ENCODE data around the gene KMO.
A peak's percentile ranks its signal among the peaks of the same experiment; 100 is the strongest.

The KMO gene

DNA sequence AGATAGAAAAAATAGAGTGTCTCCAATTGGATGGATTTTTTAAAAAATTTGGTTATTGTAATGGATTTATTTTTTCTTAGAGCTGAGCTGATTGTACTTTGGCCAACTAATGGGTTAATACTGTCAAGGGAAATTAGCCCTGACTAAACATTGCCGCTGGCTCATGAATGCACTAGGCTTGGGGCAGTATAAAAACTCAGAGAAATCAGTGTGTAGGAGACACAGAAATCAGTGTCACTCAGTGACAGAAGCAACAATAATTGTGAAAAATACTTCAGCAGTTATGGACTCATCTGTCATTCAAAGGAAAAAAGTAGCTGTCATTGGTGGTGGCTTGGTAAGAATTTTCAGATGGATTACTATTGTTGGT is at the start of gene KMO:
KMO (plus strand) TSS at position 217 of the 370 bp plus-strand sequence; CDS start at position 284, 67 bp downstream.
- DNase-seq = peak; percentile 13

DNA sequence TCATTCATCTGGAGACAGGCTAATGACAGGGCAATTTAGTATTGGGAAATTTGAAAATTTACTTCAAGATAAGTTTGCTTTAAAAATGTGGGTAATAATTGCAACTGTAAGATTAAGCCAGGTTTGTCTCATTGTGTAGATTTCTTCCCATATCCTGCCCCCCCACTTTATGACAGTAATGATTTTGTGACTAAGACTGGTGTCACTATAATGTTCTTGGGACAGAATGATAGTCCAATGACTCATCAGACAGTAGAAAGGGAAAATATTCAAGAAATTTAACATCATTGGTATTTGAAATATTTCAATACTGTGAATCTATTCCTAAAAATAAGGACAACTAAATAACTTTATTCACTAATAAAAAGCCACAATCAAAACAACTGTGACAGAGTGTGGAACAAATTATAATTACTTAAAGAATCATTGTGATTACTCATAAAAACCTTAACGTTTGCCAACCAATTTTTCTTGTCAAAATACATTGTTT is 49.4 kb upstream of the KMO start:
- DNase-seq = no peak

DNA sequence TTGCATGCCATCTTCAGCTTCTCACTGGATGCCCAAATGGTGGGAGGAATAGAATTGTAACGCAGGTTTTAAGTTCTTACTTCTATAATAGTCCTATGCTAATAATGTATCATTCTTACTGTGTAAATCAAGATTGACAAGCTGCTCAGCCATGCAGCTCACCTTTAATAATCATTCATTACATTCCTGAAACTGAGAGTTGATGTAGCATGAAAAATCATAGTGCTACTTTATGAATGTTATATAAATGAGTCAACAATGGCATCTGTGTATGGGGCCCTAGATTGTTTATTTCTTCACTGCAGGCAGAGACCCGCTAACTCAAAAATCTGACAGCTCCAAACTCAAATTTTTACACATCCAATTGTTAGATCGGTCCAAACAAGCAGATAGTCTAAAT is 47.0 kb upstream of the KMO start:
- no peak for DNase-seq

DNA sequence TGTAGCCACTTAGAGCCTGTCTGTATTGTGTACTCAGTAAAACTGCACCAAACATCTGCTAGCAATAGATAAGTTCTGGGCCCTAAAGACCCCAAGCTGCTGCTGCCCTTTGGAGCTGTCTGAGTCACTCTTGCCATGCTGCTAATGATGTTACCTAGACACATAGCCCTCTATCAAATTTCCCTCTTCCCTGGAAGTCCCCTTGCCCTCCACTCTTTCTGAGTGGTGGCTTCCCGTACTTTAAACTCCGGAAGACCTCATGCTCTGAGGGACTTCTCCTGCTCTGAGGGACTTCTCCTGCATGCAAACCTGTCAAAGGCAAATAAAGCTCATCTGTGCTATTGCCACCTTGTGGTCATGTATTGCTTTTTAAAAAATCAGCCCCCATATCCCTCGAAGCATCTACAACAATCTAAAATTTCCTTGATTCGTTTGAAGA is 46.6 kb upstream of the KMO start:
- no peak for DNase-seq

DNA sequence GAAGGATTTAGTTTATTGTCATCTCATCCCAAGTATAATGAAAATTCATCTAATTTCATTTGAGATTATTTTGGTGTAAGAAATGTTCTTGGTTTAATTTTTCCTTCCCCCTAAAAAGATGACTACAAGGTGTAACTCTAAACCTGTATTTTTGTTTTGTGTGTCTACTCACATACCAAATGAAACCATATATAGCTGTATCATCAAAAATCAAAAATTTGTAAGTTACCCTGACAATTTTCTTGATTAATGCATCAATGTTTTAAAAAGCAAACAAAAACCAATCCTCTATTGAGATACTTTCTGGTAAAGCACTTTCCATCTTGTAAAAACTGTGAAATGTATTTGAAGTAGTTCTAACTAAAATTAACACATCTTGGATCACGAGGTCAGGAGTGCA is 43.4 kb upstream of the KMO start:
- no peak for DNase-seq

DNA sequence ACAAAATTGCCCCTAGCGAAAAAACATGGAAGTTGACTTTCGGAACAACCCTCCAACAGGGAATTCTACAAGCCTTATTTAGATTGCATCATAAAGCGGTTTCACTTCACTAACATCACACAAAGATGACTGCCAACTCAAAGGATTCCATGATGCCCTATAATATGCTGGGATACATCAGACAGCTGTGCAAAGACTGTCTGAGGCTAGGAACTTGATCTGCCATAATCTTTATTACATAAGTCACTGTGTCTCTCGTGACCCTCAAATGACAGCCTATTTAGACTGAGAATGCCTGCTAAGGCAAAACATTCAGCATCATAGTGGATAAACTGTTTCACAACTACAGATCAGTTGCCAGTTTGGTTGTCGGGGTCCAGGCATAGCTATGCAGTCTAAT is 36.4 kb upstream of the KMO start:
- DNase-seq = no peak

DNA sequence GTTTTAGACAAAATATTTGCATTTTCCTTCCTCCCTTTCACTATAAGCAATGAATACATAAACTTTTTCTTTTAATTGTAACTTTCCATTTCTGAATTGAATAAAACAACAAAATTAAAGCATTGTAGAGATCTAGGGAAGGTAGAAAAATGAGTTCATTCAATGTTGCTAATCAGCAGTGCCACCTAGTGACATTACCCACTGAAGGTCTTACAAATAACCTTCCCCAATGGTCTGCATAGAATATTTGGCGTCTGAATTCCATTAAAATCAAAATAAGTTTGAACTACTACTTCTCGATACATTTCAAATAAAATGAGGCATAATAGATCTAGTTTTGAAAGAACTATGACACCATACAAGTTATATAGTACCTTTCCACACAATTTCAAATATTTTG is 32.3 kb upstream of the KMO start:
- DNase-seq = no peak

DNA sequence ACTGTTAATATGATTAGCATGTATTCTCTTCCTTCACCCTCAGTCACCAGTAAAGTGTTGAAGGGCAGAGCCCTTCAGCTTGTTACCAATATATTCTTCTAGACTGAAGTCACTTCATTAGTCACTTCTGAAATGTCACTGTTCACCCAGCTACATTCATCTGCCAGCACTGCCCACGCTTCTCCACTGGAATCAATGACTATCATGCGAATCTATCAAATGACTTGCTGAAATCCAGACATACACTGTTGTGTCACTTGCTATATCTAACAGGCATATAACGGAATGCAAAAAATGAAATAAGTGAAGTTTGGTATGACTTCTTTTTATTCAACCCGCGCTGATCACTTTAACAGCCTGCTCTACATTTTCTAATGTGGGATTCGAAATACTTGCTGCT is 28.7 kb upstream of the KMO start:
- no peak for DNase-seq

DNA sequence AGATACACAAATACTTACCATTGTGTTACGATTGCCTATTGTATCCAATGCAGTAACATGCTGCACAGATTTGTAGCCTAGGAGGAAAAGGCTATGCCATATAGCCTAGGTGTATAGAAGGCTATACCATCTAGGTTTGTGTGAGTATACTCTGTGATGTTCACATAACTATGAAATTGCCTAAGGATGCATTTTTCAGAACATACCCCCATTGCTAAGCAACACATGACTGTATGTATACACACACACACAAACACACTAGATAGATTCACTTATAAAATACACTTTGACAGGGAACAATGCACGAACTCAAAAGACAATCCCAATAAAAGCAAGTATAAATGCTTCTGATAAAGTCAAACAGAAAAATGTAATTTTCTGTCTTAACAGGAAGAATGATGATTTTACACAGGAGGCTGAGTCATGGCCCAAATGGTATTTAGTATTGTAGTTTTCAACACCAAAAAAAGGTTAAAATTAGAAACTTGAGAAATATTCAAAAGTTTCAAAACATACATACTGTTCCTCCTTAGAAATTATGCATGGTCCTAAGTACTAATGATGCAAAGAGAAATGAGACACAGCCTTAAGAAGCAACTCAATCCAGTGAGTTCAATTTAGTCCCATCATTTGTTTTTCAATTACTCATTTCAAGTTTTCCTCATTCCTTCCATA is 24.9 kb upstream of the KMO start:
- no peak for DNase-seq

DNA sequence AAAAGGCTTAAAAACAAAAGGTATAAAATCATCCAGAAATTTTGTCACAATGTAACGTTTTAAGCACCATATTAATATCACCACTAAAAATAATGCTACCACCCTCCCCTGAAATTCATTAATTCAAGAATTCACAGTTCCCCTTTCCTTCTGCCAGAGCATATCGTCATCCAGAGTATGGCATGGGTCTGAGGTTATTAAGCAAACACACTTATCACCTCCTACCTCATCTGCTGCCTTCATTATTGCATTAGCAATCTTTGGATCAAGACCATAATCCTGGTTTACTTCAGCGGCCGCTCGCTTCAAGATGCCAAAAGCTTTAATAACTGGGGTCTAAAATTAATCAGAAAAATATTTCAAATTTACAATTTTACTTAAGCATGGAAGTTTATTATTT is 18.8 kb upstream of the KMO start:
- no peak for DNase-seq

DNA sequence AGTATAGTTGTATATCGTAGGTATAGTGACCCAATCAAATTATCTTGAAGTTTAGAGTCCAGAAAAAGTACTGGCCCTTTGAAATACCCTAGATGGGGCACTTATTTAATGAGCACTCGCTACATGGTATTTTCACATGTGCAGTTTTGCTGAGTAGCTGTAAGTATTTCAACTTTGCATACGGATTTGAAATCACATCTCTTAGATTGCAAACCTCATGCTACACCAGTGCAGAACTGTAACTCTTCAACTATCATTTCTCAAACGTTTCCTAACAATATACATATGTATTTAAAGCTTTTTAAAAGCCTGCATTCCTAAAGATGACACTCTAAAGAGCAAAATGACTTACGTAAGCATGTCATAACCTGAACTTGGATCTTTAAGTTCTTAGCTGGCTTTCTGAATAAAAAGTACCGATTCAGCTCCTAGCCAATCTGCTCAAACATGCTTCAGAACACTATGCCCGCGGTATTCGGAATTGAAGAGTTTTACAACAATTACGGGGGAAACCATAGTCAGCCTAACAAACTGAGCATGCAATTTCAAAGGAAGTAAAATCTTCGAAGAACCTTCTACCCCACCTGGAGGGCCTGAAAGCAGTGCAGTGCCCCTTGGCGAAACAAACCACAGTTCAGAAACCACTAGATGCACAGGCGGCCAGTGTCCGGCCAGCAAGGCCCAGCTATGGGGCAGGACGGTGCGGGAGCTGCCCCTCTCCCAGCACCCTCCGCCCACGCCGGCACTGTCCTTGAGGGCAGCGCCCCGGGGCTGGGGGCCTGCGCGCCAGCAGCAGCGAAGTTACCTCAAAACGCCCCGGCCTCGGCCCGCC is 13.5 kb upstream of the KMO start:
- DNase-seq = no peak

DNA sequence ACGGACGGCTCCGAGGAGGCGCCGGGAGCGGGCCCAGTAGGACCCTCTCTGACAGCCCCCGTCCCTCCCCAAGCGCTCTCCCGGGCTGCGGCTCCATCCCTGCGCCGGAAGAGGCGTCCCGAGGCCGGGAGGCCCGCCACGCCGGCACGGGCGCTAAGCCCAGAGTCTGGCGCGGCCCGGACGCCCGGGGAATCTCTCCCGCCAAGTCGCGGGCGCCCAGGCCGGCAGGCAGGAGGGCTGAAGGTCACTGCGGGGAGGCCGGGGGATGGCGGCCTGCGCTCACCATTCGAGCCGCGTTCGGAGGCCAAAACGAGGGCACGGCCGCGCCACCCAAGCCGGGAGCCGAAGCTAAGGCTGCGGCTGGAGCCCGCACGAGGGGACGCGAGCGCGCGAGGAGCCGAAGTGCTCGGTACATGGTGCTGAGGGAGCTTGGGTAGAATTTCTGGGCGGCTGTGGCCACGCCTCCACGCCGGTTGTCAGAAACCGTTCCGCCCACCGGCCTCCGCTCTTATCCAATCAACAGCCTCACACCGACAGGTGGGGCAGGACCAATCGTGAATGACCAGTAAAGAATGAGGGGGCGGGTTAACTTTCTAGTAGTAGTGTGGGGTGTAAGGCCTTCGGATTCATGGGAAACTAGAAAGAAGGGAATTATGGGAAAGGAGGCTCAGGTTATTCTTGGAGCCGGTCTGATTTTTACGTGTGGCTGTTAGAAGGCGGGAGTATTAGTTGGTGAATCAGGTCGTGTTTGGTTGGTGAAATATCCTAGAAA is 12.7 kb upstream of the KMO start, which contains the start of gene FH:
FH (minus strand) TSS at position 448 of the 772 bp plus-strand sequence; CDS start at position 415, 33 bp downstream.
- peak; percentile 98 for DNase-seq

DNA sequence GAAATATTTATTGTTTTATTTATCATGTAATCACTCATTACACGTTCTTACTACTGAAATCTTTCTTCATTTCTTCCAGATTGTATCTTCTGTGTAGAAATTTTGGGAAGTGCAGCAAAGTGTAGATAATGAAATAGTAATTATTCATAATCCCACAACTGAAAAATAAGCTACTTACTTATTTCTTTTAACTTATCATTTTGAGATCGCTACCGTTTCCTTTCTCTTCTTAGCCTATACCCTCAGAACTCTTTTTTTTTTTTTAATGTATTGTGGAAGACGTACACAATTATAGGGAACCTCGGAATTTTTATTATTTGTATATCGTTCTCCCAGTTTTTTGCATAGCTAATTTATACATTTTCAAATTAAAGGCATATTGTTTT is 12.1 kb upstream of the KMO start:
- DNase-seq = no peak

DNA sequence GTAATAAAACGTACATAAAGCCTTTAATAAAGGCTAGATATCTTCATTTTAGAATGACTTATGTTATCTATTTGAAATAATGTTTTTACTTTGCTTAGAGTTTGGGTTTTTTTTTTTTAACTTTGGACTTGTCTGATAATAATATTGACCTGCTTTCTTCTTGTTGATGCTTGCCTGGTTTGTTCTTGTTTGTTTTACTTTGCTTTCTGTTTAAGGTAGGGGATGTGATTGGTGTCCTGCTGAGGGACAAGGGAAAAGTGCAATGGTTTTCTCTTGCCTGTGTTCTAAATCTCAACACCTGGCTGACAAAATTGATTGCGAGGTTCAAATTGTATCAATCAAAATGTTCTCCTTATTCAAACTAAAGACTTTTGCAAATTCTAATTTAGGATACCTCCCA is 10.5 kb upstream of the KMO start:
- DNase-seq = no peak

DNA sequence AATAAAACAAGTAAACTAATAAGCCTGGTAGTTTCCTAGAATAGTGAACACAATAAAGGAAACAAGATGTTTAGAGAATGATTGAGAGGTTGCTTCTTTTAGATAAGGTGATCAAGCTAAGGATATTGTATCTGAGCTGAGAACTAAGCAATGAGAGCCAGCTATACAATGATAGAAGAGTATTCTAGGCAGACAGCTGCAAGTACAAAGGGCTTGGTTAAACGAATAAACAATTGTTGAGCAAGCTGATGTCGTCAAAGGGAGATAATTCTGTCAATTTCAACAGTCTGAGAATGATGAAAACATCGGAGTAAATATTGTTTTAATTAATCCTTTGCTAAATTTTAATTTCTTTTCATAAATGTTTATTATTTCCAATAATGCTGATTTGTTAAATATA is 7.2 kb upstream of the KMO start:
- no peak for DNase-seq

DNA sequence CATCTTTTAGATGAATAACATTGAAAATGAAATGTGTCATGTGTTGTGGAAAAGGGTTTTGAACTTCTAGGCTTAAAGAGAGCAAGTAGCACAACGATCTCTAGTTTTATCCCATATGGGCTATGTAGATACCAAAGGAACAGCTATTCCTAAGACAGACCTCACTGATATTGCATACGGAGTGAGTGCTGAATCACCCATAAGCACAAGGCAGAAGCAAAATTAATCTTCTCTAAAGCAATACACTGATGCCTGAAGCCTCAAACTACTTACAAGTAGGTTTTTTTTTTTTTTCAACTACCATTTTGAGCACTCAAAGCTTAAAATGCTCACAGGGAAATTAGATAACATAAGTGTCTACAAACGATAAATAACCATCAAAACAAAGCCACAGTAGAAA is 5.0 kb upstream of the KMO start:
- DNase-seq = no peak

DNA sequence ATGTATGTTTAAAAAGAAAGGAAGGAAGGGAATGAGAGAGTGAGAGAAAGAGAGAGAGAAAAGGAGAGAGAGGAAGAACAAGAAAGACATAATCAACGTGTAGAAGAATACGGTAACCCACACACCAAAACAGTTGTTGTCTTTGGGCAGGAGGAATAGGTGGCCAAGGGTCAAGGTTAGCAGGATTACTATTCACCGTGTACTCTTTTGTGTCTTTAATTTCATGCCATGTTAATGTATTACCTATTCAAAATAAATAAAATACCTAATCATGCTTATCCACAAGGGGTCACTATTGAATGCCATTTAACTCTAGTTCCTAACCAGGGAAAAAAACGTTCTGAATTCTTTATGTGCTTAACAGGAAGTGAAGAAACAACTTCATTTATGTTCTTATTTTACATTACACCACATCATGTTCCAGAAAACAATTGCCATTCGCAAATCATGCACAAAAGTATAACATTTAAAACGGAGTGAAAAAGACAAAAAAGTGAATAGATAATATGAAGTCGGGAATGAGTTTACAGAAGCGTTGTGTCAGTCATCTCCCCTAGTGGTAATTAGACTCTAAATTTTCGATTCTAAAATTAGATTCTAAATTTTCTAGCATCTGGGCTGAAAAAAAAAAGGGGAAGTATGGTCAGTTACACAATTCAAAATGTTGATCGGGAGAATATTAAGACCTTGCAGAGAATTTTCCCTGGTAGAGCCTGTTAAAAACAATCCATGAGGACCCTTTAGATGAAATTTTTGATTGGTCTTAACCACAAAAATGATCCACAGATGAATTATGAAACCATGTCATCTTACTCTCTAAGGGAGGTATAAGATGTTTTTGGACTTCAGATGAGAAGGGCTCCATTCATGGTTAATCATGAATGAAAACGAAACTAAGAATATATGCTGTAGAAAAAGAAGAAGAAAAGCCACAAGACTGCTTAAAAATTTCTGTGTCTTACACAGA is 700 bp upstream of the KMO start:
- DNase-seq = peak; percentile 80

DNA sequence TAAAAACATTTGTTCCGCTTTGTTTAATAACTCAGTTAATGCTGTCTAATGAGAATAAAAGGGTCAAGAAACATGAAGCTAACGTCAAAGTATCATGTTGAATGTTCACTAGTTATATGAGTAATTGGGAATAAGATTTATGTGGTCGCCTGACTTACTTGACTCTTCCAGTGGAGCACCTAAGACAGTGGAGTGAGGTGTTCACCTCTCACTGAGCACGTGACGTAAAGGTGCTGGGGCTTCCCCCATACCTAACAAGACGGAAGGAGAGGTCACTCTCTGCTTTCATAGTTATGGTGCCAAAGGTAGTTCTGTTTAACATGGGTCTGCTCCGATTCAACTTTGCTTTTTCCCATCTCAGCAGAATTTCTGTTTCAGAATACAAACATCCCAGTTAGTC is 686 bp downstream of the KMO start:
- DNase-seq = no peak

DNA sequence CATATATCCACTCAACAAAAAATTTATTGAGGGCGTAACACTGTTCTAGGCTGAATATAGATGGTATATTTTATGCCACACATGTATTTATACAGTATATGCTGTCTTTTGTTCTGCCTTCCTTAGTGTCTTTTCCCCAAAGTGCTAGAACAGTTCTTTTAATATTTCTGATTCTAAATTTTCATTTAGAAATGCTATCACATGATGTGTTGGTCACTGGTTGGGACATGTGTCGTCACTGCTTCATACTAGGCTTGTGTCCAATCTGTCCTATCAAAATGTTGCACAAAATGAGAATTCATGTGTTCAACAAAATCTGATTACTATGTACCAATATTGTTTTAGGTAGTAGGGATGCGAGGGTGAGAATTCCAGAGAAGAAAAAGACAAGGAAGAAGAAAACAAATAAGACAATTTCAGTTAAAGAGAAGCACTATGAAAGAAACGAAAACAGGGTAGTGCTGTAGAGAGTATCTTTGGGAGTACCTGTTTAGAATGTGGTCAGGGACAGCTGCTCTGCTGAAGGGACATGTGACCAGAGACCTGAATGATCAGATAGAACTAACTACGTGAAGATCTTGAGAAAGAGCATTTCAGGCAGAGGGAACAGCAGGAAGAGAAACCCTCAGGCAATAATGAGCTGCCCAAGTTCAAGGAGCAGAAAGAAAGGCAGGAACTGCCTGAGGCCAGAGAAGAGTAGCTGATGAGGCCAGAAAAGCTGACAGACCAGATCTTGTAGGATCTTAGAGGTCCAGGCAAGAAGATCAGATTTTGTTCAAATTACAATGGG is 1.3 kb downstream of the KMO start:
- no peak for DNase-seq

DNA sequence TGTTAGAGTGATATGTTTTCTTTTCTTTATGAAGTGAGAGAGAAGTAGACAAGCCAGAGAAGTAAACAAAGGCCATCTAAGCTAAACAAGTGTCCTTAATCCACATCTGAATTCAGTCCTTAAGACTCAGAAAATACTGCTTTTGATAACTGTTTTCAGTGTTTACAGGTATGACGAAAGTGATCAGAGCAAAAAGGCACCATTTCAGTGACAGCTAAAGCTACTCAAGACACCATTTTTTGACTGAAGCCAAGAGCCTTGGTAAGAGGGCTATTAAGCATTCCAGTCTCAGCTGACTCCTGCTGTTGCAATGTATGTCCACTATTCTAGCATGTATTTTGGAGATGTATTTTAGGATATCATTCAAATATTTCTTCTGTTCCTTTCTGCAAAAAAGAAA is 4.1 kb downstream of the KMO start:
- peak; percentile 32 for DNase-seq

DNA sequence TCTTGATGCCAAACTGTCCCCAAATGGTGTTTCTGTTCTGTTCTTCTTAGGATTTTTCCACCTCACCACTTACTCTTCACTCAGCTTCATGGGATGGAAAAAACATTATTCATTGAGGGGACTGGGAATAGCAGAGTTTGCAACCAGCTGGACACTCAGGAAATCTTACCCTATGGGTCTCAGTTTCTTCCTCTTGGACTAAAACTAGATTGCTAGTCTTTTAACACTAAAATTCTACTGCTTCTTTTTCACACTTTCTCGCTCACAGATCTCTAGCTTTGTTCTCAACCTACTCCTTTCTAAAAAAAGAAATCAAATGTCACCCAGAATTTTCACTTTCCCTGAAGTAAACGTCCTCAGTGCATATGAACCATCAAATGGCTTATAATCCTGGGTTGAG is 4.8 kb downstream of the KMO start:
- DNase-seq = no peak
